Activated naive CD4-positive, alpha-beta T cell treated with anti-CD3 and anti-CD28 coated beads for 36 hours (primary cell): ENCODE results near the gene TPD52L1. TPM values are rescaled to one million over a fixed set of nuclear protein-coding genes. Genes with fewer than 3 reads are reported as not detected.

ENCODE experiments used
- CTCF ChIA-PET: fragments of 350-600 bp; sonication (Branson Sonifier 250); formaldehyde crosslinking; loops from one replicate; lab custom pipeline; 2021; ENCODE audit warnings: antibody characterized with exemption; lab: Charles Lee
- DNase-seq: peaks from one replicate; pipeline ENCODE4 v3.0.0-alpha.2; 2020
- H3K27ac Mint-ChIP-seq: one replicate; pipeline ENCODE4 v1.8.0; 2021; ENCODE audit warnings: mild to moderate bottlenecking, mixed read lengths
- H3K27me3 Mint-ChIP-seq: one replicate; pipeline ENCODE4 v1.8.0; 2021; ENCODE audit warnings: low read depth, mixed read lengths
- H3K36me3 Mint-ChIP-seq: one replicate; pipeline ENCODE4 v1.8.0; 2021; ENCODE audit warnings: low read depth, mixed read lengths
- H3K4me1 Mint-ChIP-seq: one replicate; pipeline ENCODE4 v1.8.0; 2021; ENCODE audit warnings: low read depth, mixed read lengths
- H3K4me3 Mint-ChIP-seq: one replicate; pipeline ENCODE4 v1.8.0; 2021; ENCODE audit warnings: mild to moderate bottlenecking, moderate library complexity, mixed read lengths
- H3K9me3 Mint-ChIP-seq: one replicate; pipeline ENCODE4 v1.8.0; 2021; ENCODE audit warnings: mixed read lengths
- intact Hi-C: fragments of 100-400 bp; cut with micrococcal nuclease; formaldehyde crosslinking; loops from one replicate; pipeline ENCODE4 v1.15.1; 2023
- total RNA-seq, 2 experiments: library from RNA; stranded (reverse); gene quantifications; one replicate each; pipeline ENCODE4 v1.2.3, GENCODE V29; 2021

Gene TPD52L1
- total RNA-seq, 2 experiments from 2014 or later, result 5.6 to 5.7 TPM

GRCh38 chr6:125307150-125307838 lies 153.7 kb downstream of the TPD52L1 start:
- Mint-ChIP-seq H3K36me3 (no peaks in the 10 kb centered on the region), H3K4me1 (peaks cover 9% of the 10 kb centered on the region), H3K4me3 (no peak overlapping the region), H3K27ac (no peak overlapping the region), H3K9me3 (no peaks in the 10 kb centered on the region), H3K27me3 (peaks cover 2% of the 10 kb centered on the region)
- intact Hi-C loops, result loop anchor here (10.0 kb wide), 1 partner anchor 1958 kb away; the partner anchor contains the start of gene RNF146
- no peak for DNase-seq
- CTCF ChIA-PET, result interaction anchor here (0.7 kb wide), 1 partner anchor 86 kb away, joined by 5 read pairs; no protein-coding TSS in a partner anchor

GRCh38 chr6:125307964-125308615 lies 154.5 kb downstream of the TPD52L1 start:
- DNase-seq, result no peak
- H3K4me3 Mint-ChIP-seq, result no peak overlapping the region
- no peak overlapping the region for H3K27ac Mint-ChIP-seq
- CTCF ChIA-PET, result interaction anchor here (1.0 to 4.4 kb wide), 4 partner anchors 10 to 458 kb away, joined by 3 to 31 read pairs (median 3); no protein-coding TSS in a partner anchor
- peaks cover 2% of the 10 kb centered on the region for H3K4me1 Mint-ChIP-seq
- peaks cover 2% of the 10 kb centered on the region for H3K27me3 Mint-ChIP-seq
- intact Hi-C loops, result loop anchor here (10.0 kb wide), 1 partner anchor 1957 kb away; the partner anchor contains the start of gene RNF146
- no peaks in the 10 kb centered on the region for H3K36me3 Mint-ChIP-seq
- H3K9me3 Mint-ChIP-seq, result no peaks in the 10 kb centered on the region

GRCh38 chr6:125310994-125311649 lies 157.5 kb downstream of the TPD52L1 start:
- no peak for DNase-seq
- CTCF ChIA-PET, result interaction anchor here (0.5 to 4.4 kb wide), 23 partner anchors 9 to 685 kb away, joined by 3 to 31 read pairs (median 3); partner anchors contain the start of genes HDDC2 and TRMT11
- no peak overlapping the region for H3K27ac Mint-ChIP-seq
- intact Hi-C loops, result loop anchor here (1.0 to 5.0 kb wide), 7 partner anchors 441 to 1810 kb away; partner anchors contain the start of gene HINT3
- H3K9me3 Mint-ChIP-seq, result no peaks in the 10 kb centered on the region
- no peaks in the 10 kb centered on the region for H3K4me1 Mint-ChIP-seq
- peaks cover 2% of the 10 kb centered on the region for H3K27me3 Mint-ChIP-seq
- H3K36me3 Mint-ChIP-seq, result no peaks in the 10 kb centered on the region
- no peak overlapping the region for H3K4me3 Mint-ChIP-seq

GRCh38 chr6:125312478-125312877 lies 158.9 kb downstream of the TPD52L1 start:
- CTCF ChIA-PET, result interaction anchor here (0.6 to 4.4 kb wide), 10 partner anchors 40 to 682 kb away, joined by 3 to 31 read pairs (median 5); no protein-coding TSS in a partner anchor

GRCh38 chr6:125312950-125313349 lies 159.4 kb downstream of the TPD52L1 start:
- no peaks in the 10 kb centered on the region for H3K36me3 Mint-ChIP-seq
- H3K4me1 Mint-ChIP-seq, result no peaks in the 10 kb centered on the region
- DNase-seq, result no peak
- H3K9me3 Mint-ChIP-seq, result no peaks in the 10 kb centered on the region
- intact Hi-C loops, result loop anchor here (5.0 kb wide), 1 partner anchor 594 kb away; no protein-coding TSS in a partner anchor
- H3K4me3 Mint-ChIP-seq, result no peak overlapping the region
- peaks cover 2% of the 10 kb centered on the region for H3K27me3 Mint-ChIP-seq
- CTCF ChIA-PET, result interaction anchor here (0.6 to 2.2 kb wide), 14 partner anchors 8 to 661 kb away, joined by 3 to 10 read pairs (median 4); no protein-coding TSS in a partner anchor
- H3K27ac Mint-ChIP-seq, result no peak overlapping the region

More at GRCh38 chr6:125312478-125312877, 158.9 kb downstream of the TPD52L1 start:
- intact Hi-C loops, result loop anchor here (5.0 kb wide), 1 partner anchor 595 kb away; no protein-coding TSS in a partner anchor
- no peak overlapping the region for H3K4me3 Mint-ChIP-seq
- H3K4me1 Mint-ChIP-seq, result no peaks in the 10 kb centered on the region
- no peak for DNase-seq
- H3K27me3 Mint-ChIP-seq, result peaks cover 2% of the 10 kb centered on the region
- no peak overlapping the region for H3K27ac Mint-ChIP-seq
- no peaks in the 10 kb centered on the region for H3K9me3 Mint-ChIP-seq
- H3K36me3 Mint-ChIP-seq, result no peaks in the 10 kb centered on the region

Other genes starting within 250 kb of the TPD52L1 start
- gene RNF217, start 191.3 kb upstream of the TPD52L1 start, total RNA-seq, result 1 to 10 TPM; 1.8 to 2.4 TPM
- 100 to 1,000 TPM; 117 to 127 TPM for gene HDDC2, start 148.2 kb downstream of the TPD52L1 start, total RNA-seq